ENCODE data around the gene JPH4.

DNA sequence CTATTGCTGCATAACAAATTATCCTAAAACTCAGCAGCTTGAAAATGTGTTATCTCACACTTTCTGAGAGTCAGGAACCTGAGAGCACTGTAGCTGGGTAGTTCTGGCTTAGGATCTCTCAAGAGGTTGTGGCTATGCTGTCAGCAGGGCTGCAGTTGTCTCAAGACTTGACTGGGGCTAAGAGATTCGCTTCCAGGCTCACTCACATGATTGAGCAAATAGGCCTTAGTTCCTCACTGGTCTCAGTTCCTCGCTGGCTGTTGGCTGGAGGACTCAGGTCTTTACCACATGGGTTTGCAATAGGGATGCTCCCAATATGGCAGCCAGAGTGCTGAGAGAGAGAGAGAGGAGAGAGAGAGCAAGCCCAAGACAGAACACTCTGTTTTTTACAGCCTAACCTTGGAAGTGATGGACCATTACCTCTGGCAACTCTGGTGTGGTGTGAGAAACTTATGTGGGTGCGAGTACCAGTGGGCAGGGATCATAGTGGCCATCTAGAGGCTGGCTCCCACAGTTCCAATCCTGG lies 41.6 kb upstream of the JPH4 start:
- no peak for TF ChIP-seq POLR2A (IDR thresholded peaks at IDR 0.05; ENCODE audit: low read depth, low read length)
- TF ChIP-seq, protein P1, sequence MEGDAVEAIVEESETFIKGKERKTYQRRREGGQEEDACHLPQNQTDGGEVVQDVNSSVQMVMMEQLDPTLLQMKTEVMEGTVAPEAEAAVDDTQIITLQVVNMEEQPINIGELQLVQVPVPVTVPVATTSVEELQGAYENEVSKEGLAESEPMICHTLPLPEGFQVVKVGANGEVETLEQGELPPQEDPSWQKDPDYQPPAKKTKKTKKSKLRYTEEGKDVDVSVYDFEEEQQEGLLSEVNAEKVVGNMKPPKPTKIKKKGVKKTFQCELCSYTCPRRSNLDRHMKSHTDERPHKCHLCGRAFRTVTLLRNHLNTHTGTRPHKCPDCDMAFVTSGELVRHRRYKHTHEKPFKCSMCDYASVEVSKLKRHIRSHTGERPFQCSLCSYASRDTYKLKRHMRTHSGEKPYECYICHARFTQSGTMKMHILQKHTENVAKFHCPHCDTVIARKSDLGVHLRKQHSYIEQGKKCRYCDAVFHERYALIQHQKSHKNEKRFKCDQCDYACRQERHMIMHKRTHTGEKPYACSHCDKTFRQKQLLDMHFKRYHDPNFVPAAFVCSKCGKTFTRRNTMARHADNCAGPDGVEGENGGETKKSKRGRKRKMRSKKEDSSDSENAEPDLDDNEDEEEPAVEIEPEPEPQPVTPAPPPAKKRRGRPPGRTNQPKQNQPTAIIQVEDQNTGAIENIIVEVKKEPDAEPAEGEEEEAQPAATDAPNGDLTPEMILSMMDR (IDR thresholded peaks at IDR 0.05; ENCODE audit: extremely low read depth in 1 of 2, insufficient read depth in 1 of 2, low read depth in 1 of 2, low read length in 2 of 2) = no peak
- no peak for TF ChIP-seq FOS (IDR thresholded peaks at IDR 0.05; ENCODE audit: borderline replicate concordance, insufficient read depth, low read length)
- TF ChIP-seq MAX (IDR thresholded peaks at IDR 0.05; ENCODE audit: insufficient read depth, insufficient read length) = no peak
- TF ChIP-seq POLR2AphosphoS5 (IDR thresholded peaks at IDR 0.05; ENCODE audit: insufficient read depth, low read depth, low read length) = no peak
